Measurements from ENCODE around the gene PTPRT.

PTPRT gene

GRCh38 chr20:42191140-42191860 lies 998.4 kb downstream of the PTPRT start:
- no peak for DNase-seq (ENCODE audit: low spot score)

GRCh38 chr20:42190084-42190483 lies 999.6 kb downstream of the PTPRT start:
- no peak for DNase-seq (ENCODE audit: low spot score)

GRCh38 chr20:42186337-42186736 lies 1003.4 kb downstream of the PTPRT start:
- DNase-seq (ENCODE audit: low spot score): no peak

DNA sequence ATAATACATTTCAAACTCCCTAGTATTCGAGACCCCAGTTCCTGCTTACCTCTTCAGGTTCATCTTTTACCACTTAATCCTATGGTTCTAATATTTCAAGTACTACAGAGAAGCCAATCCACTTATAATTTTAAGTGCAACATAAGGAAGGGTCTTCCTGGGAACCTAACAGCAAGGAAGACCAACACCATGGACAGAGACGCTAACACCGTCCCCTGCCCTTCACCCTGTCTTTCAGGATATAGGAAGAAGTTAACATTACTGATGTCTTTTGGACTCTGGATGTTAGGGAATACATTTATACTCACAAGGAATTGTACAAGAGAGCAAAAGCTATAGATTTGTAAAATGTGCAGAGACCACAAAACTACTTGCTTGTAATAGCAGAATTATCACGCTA lies 1006.6 kb downstream of the PTPRT start:
- DNase-seq (ENCODE audit: low spot score): no peak

DNA sequence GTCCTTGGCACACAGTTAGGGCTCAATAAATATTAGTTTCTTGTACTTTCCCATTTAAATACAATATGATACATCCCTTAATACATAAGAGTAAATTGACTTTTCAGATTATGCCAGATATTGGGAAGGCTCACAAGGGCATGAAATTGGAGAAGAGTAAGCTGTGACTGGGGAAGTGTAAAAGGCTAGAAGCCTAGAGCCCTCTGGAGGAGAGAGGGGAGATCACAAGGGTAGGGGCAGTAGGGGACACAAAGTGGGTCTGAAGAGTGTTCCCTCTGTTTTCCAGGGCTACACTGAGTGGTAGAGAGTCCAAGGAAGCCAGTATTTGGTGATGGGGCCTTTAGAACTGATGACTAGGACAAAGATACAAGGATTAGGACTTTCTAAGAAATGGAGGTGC lies 1008.6 kb downstream of the PTPRT start:
- DNase-seq (ENCODE audit: low spot score): no peak

DNA sequence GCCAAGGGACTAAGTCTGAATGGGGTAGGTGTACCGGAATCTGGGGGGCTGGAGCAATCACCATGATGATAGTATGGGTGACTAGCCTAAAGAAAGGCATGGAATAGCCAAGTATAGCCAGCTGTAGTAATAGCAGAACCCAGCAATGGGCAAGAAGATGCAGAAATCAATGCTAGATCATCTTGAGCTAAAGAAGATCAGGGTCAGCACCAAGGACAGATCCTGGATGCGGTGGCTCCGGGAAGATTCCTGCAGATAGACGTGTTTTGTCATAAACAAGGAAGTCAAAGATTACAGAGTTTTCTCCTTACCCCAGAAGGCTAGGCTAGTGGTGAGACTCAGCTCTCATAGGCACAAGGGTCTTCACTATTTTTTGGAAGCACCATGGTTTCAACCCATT lies 1009.9 kb downstream of the PTPRT start:
- no peak for DNase-seq (ENCODE audit: low spot score)

- no peak for DNase-seq (ENCODE audit: low spot score)
Observed at GRCh38 chr20:42173440-42173839, 1016.3 kb downstream of the PTPRT start.

- no peak for DNase-seq (ENCODE audit: low spot score)
Observed at GRCh38 chr20:42164121-42164890, 1025.4 kb downstream of the PTPRT start.

DNA sequence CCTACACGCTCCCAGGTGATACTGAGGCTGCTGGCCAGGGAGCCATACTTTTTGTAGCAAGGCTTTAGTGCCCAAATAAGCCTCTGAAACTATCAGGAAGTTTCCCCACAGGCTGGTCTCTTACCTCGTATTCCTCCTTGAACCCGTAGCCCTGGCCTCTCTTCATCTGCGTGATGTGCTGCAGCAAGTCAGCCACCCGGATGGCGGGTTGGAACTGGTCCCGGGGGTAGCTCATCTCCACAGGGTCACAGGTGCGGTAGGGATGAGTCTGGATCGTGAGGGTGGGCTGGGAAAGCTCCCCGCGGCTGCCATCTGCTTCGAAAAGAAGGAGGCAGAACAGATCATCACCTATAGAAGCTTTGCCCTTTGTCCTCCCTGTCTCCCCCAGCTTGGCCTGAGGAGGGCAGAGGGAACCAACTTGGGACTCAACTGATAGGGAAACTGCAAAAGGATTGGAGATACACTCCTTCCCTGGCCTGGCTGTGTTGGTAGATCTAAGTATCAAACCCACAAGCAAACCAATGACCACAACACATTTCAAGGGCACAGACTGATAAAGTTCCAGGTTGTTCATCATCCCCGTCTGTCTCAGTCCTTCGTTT lies 1028.4 kb downstream of the PTPRT start:
- DNase-seq (ENCODE audit: low spot score): no peak

GRCh38 chr20:42159808-42160207 lies 1029.9 kb downstream of the PTPRT start:
- DNase-seq (ENCODE audit: low spot score): no peak

DNA sequence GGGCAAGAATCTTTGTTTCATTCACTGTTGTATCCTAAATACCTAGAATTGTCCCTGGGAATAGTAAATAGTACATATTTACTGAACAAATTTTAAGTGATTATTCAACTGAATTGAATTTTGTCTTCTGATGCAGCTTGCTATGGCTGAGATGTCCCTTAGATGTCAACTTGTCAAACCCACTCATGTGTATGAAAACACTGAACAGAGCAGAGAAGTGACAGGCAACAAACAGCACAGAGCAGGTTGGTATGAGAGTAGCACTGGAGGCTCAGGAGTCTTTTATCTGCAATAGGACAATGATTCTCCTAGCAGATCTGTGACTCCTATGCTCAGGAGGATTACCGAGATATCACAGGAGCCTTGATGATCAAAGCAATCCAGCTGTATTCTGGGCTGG lies 1031.4 kb downstream of the PTPRT start:
- no peak for DNase-seq (ENCODE audit: low spot score)

DNA sequence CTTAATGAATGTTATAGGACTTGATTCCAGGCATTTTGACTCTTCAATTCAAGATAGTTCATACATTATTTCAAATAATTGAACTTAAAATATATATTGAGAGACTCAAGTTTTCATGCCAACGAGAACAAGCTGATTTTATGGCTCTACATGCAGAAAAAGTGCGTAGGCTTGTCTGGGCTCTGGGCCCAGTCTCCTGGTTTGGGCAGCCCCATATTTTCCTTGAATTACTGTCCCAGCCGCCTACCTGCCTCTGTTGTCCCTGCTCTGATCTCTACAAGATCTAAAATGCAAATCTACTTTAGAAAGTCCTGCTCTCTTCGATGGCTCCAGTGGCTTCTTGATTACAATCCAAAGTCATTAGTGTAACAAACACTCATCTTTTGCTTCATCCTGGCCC lies 1034.1 kb downstream of the PTPRT start:
- DNase-seq (ENCODE audit: low spot score): no peak

- DNase-seq (ENCODE audit: low spot score): no peak
Observed at GRCh38 chr20:42152575-42152974, 1037.1 kb downstream of the PTPRT start.

DNA sequence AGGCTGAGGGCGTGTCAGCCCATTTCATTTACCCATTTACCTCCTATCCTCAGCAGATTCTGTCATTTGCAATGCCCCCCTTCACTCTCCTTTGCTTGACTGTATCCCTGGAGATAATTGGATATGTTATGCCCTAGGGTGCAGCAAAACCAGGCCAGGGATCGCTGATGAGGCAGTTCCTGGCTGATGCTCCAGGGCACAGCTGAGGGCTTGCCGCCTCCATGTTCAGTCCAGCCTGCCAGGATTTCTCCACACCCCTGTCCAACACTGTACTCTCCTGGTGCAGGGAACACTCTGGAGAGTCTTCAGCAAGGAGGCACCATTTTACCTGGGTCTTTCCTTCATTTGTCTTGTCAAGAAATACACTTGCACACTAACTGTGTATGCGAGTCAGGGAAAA lies 1039.5 kb downstream of the PTPRT start:
- DNase-seq (ENCODE audit: low spot score): no peak

DNA sequence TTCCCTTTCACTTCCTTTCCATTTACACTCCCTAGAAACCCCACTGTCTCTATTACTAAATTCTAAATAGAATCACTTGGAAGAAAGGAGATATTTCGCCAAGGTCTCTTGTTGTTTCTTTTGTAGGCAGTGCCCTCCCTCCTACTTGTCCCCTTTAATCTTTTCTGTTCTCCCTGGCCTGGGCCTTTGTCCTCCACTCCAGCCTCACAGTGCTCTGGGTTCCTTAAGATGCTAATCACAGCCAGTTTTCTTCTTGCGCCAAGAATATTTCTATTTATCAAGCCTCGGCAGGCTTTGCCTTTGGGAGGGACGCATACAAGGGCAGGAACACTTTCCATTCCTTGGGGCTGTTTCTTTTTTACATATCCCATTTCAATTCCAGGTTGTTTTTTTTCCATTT lies 1051.0 kb downstream of the PTPRT start:
- DNase-seq (ENCODE audit: low spot score): no peak

DNA sequence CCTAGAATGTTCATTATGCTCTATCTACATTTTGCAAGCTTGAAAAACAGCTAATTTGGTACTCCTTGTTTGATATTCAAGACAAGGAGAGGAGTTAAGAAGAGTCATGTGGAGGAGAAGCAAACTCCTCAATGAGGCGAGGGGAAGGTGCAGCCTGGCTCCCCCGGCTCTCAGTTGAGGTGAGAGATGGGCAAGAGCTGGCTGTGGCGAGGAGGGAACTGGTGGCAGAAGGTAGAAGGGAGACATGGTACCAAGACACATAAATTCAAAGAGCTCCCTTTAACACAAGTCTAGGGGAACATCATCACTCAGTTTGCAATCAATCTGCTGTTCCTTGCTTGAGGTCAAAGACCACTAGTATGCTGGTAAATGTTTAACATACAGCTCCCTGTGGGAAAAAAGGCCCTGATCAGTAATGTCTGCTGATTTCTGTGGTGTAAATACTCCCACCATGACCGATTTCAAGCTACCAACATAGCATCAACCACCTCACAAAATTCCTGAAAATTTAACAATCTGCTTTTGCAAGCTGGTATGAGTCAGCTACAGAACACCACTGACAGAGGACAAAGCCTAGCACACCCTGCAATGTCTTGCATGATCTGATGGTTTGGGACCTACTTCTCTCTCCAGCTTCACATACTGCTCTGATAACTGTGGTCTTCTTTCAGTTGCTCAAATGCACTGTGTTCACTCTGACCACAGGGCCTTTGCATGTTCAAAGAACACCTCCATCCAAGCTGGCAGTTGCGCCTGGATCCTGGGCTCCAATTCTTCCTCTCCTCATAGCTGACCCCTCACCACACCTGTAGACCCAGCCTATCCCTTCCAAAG lies 1055.2 kb downstream of the PTPRT start:
- no peak for DNase-seq (ENCODE audit: low spot score)

GRCh38 chr20:42130810-42131596 lies 1058.7 kb downstream of the PTPRT start:
- DNase-seq (ENCODE audit: low spot score): no peak

- DNase-seq (ENCODE audit: low spot score): no peak
Observed at GRCh38 chr20:42125426-42125825, 1064.3 kb downstream of the PTPRT start.

DNA sequence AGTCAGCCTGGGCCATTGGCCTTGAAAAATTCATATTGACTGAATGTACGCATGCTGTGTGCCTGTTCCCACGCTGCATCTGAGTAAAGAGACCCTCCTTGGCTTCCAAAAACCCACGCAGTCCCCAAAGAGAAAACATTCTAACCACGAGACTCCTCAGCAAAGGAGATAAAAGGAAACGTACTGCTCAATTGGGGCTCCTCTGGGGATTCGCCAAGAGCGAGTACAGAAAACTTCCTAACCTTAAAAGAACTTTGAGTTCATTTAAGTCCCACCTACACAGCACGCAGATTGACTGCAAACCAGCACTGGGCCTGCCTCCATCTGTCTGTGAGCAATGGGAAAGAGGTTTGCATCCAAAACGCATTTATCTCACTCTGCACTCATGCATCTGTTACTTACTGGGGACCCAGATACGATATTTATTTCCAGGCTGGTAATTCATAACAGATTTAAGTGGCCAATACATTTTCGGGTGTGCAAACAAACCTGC lies 1065.7 kb downstream of the PTPRT start:
- no peak for DNase-seq (ENCODE audit: low spot score)

- DNase-seq (ENCODE audit: low spot score): no peak
Observed at GRCh38 chr20:42118409-42119125, 1071.1 kb downstream of the PTPRT start.

DNA sequence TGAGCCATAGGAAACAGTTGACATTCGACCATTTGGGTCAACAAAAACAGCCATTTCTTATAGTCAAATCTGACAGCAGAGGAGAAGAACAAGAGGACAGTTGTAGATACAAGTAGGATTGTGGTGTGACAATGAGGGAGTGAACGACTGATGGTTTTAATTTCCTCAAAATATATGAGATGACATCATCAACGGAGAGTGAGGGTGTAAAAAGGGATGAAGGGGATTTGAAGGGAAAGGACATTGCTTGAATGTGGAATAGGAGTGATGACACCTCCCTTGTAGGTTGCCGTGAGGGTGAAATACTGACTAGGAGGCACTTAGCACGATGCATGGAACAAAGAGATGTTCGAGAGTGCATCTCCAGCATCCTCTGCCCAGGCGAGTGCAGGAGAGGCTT lies 1071.7 kb downstream of the PTPRT start:
- DNase-seq (ENCODE audit: low spot score): no peak
